ENCODE measurements around the gene INA. TPM values are rescaled to one million over a fixed set of nuclear protein-coding genes. Genes with fewer than 3 reads are reported as not detected.

The INA gene
- total RNA-seq, 1 donor from 2014 or later: not detected

- H3K36me3 ChIP-seq: peaks cover 60% of the 10 kb centered on the region
- H3K27ac ChIP-seq: no peak overlapping the region
- DNase-seq (no peak), ATAC-seq (no peak)
- peak; percentile 58 for TF ChIP-seq CTCF (IDR thresholded peaks at IDR 0.05)
- no peaks in the 10 kb centered on the region for H3K27me3 ChIP-seq (ENCODE audit: low read depth)
- intact Hi-C loops (cut with DNase I): no loop called here
- H3K9me3 ChIP-seq: no peaks in the 10 kb centered on the region
- H3K4me3 ChIP-seq: no peak overlapping the region
- H3K4me1 ChIP-seq: no peaks in the 10 kb centered on the region
These were observed 57.1 kb downstream of the INA start for GRCh38 chr10:103333934-103334520.

GRCh38 chr10:103334567-103334966 lies 57.6 kb downstream of the INA start:
- ATAC-seq (no peak), DNase-seq (no peak)
- H3K27ac ChIP-seq: no peak overlapping the region
- H3K4me3 ChIP-seq: no peak overlapping the region
- peaks cover 60% of the 10 kb centered on the region for H3K36me3 ChIP-seq
- H3K4me1 ChIP-seq: no peaks in the 10 kb centered on the region
- intact Hi-C loops (cut with DNase I): no loop called here
- no peaks in the 10 kb centered on the region for H3K27me3 ChIP-seq (ENCODE audit: low read depth)
- TF ChIP-seq CTCF (IDR thresholded peaks at IDR 0.05): no peak
- no peaks in the 10 kb centered on the region for H3K9me3 ChIP-seq

GRCh38 chr10:103336370-103336769 lies 59.4 kb downstream of the INA start:
- intact Hi-C loops (cut with DNase I): no loop called here
- no peak overlapping the region for H3K27ac ChIP-seq
- no peaks in the 10 kb centered on the region for H3K4me1 ChIP-seq
- no peaks in the 10 kb centered on the region for H3K27me3 ChIP-seq (ENCODE audit: low read depth)
- peaks cover 53% of the 10 kb centered on the region for H3K36me3 ChIP-seq
- TF ChIP-seq CTCF (IDR thresholded peaks at IDR 0.05): no peak
- no peak for ATAC-seq
- H3K9me3 ChIP-seq: no peaks in the 10 kb centered on the region
- H3K4me3 ChIP-seq: no peak overlapping the region
- no peak for DNase-seq

Other genes with a start within 250 kb of the INA start
- gene NT5C2, start 83.9 kb upstream of the INA start, total RNA-seq: 105 TPM
- 0.30 TPM for gene RPEL1, start 31.3 kb upstream of the INA start, total RNA-seq
- gene PCGF6, start 74.0 kb downstream of the INA start, total RNA-seq: 6.6 TPM
- gene TAF5, start 90.8 kb downstream of the INA start, total RNA-seq: 4.8 TPM
- gene ATP5MK, start 119.3 kb downstream of the INA start, total RNA-seq: 221 TPM
- 21.6 TPM for gene PDCD11, start 119.5 kb downstream of the INA start, total RNA-seq
- 45.0 TPM for gene CALHM2, start 175.2 kb downstream of the INA start, total RNA-seq
- gene CALHM1, start 181.8 kb downstream of the INA start, total RNA-seq: 0.15 TPM
- not detected for gene CALHM3, start 202.1 kb downstream of the INA start, total RNA-seq
- 0.95 TPM for gene NEURL1, start 216.6 kb downstream of the INA start, total RNA-seq